Neutrophil (primary cell): ENCODE data around the gene PRKN.

ENCODE experiments used
- H3K27ac ChIP-seq: fragments of 200-600 bp; sonication (generic); 2 replicates; pipeline ENCODE4 v1.5.1; 2016; ENCODE audit warnings: mild to moderate bottlenecking, moderate library complexity
- H3K27me3 ChIP-seq: fragments of 200-600 bp; sonication (generic); 2 replicates; pipeline ENCODE4 v1.6.0; 2016; ENCODE audit warnings: mild to moderate bottlenecking
- H3K36me3 ChIP-seq: fragments of 200-600 bp; sonication (generic); 2 replicates; pipeline ENCODE4 v1.5.1; 2017
- H3K4me1 ChIP-seq, 2 experiments: fragments of 200-600 bp in 1 of 2; sonication (generic) in 1 of 2; 1 replicate in 1 of 2; 2 replicates in 1 of 2; pipeline versions ENCODE4 v1.5.1 to v1.6.1; 2013 to 2016; ENCODE audit warnings: low read depth in 1 of 2, low read length in 1 of 2, mild to moderate bottlenecking in 1 of 2, moderate library complexity in 1 of 2; ENCODE audit not compliant: control insufficient read depth in 1 of 2, insufficient read depth in 1 of 2
- H3K4me3 ChIP-seq, 2 experiments: fragments of 200-600 bp in 1 of 2; sonication (generic) in 1 of 2; 1 replicate in 1 of 2; 2 replicates in 1 of 2; pipeline ENCODE4 v1.5.1; 2013 to 2016; ENCODE audit warnings: low read depth in 1 of 2, low read length in 1 of 2, mild to moderate bottlenecking in 1 of 2, moderate library complexity in 1 of 2
- H3K9me3 ChIP-seq: fragments of 200-600 bp; sonication (generic); 2 replicates; pipeline ENCODE4 v1.5.1; 2016
- TF ChIP-seq, protein P1 (sequence below): fragments of 200-600 bp; sonication (generic); IDR thresholded peaks from 2 replicates; pipeline ENCODE4 v1.5.1; 2016; ENCODE audit warnings: antibody characterized with exemption

PRKN gene

GRCh38 chr6:162226803-162227202 is 500.8 kb downstream of the PRKN start:
- H3K4me3 ChIP-seq = no peak overlapping the region
- no peaks in the 10 kb centered on the region for H3K27me3 ChIP-seq
- TF ChIP-seq, protein P1, sequence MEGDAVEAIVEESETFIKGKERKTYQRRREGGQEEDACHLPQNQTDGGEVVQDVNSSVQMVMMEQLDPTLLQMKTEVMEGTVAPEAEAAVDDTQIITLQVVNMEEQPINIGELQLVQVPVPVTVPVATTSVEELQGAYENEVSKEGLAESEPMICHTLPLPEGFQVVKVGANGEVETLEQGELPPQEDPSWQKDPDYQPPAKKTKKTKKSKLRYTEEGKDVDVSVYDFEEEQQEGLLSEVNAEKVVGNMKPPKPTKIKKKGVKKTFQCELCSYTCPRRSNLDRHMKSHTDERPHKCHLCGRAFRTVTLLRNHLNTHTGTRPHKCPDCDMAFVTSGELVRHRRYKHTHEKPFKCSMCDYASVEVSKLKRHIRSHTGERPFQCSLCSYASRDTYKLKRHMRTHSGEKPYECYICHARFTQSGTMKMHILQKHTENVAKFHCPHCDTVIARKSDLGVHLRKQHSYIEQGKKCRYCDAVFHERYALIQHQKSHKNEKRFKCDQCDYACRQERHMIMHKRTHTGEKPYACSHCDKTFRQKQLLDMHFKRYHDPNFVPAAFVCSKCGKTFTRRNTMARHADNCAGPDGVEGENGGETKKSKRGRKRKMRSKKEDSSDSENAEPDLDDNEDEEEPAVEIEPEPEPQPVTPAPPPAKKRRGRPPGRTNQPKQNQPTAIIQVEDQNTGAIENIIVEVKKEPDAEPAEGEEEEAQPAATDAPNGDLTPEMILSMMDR = no peak
- H3K4me1 ChIP-seq = no peaks in the 10 kb centered on the region
- no peaks in the 10 kb centered on the region for H3K36me3 ChIP-seq
- no peaks in the 10 kb centered on the region for H3K9me3 ChIP-seq
- H3K27ac ChIP-seq = no peak overlapping the region

GRCh38 chr6:162222521-162222920 is 505.0 kb downstream of the PRKN start:
- H3K4me1 ChIP-seq = no peaks in the 10 kb centered on the region
- H3K27me3 ChIP-seq = no peaks in the 10 kb centered on the region
- H3K9me3 ChIP-seq = no peaks in the 10 kb centered on the region
- H3K4me3 ChIP-seq = no peak overlapping the region
- TF ChIP-seq, protein P1 = no peak
- no peak overlapping the region for H3K27ac ChIP-seq
- H3K36me3 ChIP-seq = no peaks in the 10 kb centered on the region

DNA sequence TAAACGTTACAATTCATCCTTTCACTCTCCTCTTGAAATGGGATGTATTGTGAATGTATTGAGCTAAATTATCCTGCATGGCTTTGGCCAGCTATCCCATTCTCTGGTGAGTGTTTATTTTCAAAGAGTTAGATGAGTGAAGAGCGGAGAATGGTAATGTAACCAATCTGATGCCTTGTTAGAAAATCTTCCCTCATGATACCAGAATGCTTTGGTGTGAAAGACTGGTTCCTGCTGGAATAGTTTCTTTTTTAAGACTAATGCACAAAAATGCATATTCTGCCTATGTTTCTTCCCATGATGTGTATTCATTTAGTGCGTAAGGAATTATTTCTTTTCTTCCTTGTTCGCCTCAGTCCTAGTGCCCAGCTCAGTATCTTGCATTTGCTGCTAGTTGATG is 506.7 kb downstream of the PRKN start:
- TF ChIP-seq, protein P1 = no peak
- H3K36me3 ChIP-seq = no peaks in the 10 kb centered on the region
- no peaks in the 10 kb centered on the region for H3K4me1 ChIP-seq
- no peaks in the 10 kb centered on the region for H3K9me3 ChIP-seq
- no peak overlapping the region for H3K4me3 ChIP-seq
- no peak overlapping the region for H3K27ac ChIP-seq
- no peaks in the 10 kb centered on the region for H3K27me3 ChIP-seq

DNA sequence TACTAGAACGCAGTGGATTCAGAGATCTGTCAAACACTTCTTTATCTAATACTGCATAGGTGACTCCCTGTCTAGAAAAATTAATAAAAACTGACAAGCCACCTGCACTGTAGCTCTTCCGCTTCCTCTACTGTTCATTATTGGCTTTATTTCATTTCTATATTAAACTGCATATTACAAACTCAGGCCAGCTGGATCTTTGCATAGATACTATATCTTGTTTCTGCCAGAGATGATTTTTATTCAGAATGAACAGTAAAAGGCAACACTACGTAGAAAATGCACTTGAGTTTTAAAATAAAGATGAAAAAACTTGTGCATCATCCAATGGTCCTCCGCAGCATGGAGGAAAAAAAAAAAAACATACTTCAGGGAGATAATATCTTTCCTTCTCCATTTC is 508.3 kb downstream of the PRKN start:
- Histone ChIP-seq H3K4me3 (no peak overlapping the region), H3K4me1 (no peaks in the 10 kb centered on the region)

GRCh38 chr6:162217811-162218493 is 509.6 kb downstream of the PRKN start:
- Histone ChIP-seq H3K27ac (no peak overlapping the region), H3K4me1 (no peaks in the 10 kb centered on the region), H3K36me3 (no peaks in the 10 kb centered on the region), H3K4me3 (no peak overlapping the region), H3K9me3 (no peaks in the 10 kb centered on the region), H3K27me3 (no peaks in the 10 kb centered on the region)
- TF ChIP-seq, protein P1 = no peak

More for the DNA sequence above, 508.3 kb downstream of the PRKN start:
- H3K36me3 ChIP-seq = no peaks in the 10 kb centered on the region
- no peaks in the 10 kb centered on the region for H3K9me3 ChIP-seq
- H3K27me3 ChIP-seq = no peaks in the 10 kb centered on the region
- no peak overlapping the region for H3K27ac ChIP-seq
- TF ChIP-seq, protein P1 = no peak
